ENCODE results near the gene ATP5PO. TPM values are rescaled to one million over a fixed set of nuclear protein-coding genes. Genes with fewer than 3 reads are reported as not detected.

The ATP5PO gene
- total and polyA plus RNA-seq, 4 donors = 72.8 to 200 (median 131) TPM

DNA sequence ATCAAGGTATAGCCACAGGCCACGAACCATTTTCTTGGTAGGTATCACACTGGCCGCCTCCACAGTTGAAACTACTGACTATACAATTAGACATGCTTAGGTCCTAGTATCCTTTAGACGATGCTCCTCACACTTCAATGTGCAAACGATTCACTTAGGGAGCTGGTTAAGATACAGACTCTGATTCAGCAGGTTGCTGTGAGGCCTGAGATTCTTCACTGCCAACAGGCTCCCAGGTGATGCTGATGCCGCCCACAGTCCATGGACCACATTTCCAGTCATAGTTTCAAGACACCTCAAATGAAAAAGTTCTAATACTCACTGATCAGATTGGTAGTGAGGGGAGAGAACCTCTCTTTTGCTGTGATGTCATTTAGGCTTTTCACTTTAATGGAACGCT, 6.8 kb downstream of the ATP5PO start:
- Histone ChIP-seq H3K4me3 (ENCODE audit: low read depth in 1 of 3, low read length in 3 of 3) (no peak overlapping the region), H3K4me1 (ENCODE audit: control insufficient read depth in 4 of 4, insufficient read depth in 4 of 4, low read length in 3 of 4) (no peaks in the 10 kb centered on the region), H3K27ac (ENCODE audit: low read depth in 1 of 2, low read length in 2 of 2) (no peak overlapping the region), H3K36me3 (ENCODE audit: control insufficient read depth in 4 of 4, insufficient read depth in 3 of 4, low read depth in 1 of 4, low read length in 3 of 4) (peaks cover 25 to 81% (median 68%) of the 10 kb centered on the region in 4 donors), H3K9ac (ENCODE audit: low read depth in 1 of 2, low read length in 2 of 2) (no peak overlapping the region), H3K9me3 (ENCODE audit: control insufficient read depth in 4 of 4, low read length in 3 of 4) (no peaks in the 10 kb centered on the region), H3K27me3 (ENCODE audit: control insufficient read depth in 4 of 4, insufficient read depth in 4 of 4, low read length in 3 of 4) (no peaks in the 10 kb centered on the region)
- no peak for DNase-seq (ENCODE audit: low spot score)
- 88% methylated on average over 6 of the region's 6 CpGs for WGBS
- TF ChIP-seq YY1 (IDR thresholded peaks at IDR 0.05) (no peak), FOXA2 (IDR thresholded peaks at IDR 0.05) (no peak), SP1 (IDR thresholded peaks at IDR 0.05) (no peak), RAD21 (IDR thresholded peaks at IDR 0.05) (no peak), NR2F2 (IDR thresholded peaks at IDR 0.05) (no peak), HNF4A (conservative IDR thresholded peaks at IDR 0.05) (no peak), FOXA1 (IDR thresholded peaks at IDR 0.05) (no peak)
- TF ChIP-seq, protein P1, sequence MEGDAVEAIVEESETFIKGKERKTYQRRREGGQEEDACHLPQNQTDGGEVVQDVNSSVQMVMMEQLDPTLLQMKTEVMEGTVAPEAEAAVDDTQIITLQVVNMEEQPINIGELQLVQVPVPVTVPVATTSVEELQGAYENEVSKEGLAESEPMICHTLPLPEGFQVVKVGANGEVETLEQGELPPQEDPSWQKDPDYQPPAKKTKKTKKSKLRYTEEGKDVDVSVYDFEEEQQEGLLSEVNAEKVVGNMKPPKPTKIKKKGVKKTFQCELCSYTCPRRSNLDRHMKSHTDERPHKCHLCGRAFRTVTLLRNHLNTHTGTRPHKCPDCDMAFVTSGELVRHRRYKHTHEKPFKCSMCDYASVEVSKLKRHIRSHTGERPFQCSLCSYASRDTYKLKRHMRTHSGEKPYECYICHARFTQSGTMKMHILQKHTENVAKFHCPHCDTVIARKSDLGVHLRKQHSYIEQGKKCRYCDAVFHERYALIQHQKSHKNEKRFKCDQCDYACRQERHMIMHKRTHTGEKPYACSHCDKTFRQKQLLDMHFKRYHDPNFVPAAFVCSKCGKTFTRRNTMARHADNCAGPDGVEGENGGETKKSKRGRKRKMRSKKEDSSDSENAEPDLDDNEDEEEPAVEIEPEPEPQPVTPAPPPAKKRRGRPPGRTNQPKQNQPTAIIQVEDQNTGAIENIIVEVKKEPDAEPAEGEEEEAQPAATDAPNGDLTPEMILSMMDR (IDR thresholded peaks at IDR 0.05; ENCODE audit: low read depth, low read length, missing input control) = no peak
- TF ChIP-seq, protein P2, sequence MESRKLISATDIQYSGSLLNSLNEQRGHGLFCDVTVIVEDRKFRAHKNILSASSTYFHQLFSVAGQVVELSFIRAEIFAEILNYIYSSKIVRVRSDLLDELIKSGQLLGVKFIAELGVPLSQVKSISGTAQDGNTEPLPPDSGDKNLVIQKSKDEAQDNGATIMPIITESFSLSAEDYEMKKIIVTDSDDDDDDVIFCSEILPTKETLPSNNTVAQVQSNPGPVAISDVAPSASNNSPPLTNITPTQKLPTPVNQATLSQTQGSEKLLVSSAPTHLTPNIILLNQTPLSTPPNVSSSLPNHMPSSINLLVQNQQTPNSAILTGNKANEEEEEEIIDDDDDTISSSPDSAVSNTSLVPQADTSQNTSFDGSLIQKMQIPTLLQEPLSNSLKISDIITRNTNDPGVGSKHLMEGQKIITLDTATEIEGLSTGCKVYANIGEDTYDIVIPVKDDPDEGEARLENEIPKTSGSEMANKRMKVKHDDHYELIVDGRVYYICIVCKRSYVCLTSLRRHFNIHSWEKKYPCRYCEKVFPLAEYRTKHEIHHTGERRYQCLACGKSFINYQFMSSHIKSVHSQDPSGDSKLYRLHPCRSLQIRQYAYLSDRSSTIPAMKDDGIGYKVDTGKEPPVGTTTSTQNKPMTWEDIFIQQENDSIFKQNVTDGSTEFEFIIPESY (IDR thresholded peaks at IDR 0.05) = no peak
- TF ChIP-seq, protein P3, sequence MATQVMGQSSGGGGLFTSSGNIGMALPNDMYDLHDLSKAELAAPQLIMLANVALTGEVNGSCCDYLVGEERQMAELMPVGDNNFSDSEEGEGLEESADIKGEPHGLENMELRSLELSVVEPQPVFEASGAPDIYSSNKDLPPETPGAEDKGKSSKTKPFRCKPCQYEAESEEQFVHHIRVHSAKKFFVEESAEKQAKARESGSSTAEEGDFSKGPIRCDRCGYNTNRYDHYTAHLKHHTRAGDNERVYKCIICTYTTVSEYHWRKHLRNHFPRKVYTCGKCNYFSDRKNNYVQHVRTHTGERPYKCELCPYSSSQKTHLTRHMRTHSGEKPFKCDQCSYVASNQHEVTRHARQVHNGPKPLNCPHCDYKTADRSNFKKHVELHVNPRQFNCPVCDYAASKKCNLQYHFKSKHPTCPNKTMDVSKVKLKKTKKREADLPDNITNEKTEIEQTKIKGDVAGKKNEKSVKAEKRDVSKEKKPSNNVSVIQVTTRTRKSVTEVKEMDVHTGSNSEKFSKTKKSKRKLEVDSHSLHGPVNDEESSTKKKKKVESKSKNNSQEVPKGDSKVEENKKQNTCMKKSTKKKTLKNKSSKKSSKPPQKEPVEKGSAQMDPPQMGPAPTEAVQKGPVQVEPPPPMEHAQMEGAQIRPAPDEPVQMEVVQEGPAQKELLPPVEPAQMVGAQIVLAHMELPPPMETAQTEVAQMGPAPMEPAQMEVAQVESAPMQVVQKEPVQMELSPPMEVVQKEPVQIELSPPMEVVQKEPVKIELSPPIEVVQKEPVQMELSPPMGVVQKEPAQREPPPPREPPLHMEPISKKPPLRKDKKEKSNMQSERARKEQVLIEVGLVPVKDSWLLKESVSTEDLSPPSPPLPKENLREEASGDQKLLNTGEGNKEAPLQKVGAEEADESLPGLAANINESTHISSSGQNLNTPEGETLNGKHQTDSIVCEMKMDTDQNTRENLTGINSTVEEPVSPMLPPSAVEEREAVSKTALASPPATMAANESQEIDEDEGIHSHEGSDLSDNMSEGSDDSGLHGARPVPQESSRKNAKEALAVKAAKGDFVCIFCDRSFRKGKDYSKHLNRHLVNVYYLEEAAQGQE (IDR thresholded peaks at IDR 0.05) = no peak
- TF ChIP-seq, protein P4, sequence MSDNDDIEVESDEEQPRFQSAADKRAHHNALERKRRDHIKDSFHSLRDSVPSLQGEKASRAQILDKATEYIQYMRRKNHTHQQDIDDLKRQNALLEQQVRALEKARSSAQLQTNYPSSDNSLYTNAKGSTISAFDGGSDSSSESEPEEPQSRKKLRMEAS (IDR thresholded peaks at IDR 0.05) = no peak

DNA sequence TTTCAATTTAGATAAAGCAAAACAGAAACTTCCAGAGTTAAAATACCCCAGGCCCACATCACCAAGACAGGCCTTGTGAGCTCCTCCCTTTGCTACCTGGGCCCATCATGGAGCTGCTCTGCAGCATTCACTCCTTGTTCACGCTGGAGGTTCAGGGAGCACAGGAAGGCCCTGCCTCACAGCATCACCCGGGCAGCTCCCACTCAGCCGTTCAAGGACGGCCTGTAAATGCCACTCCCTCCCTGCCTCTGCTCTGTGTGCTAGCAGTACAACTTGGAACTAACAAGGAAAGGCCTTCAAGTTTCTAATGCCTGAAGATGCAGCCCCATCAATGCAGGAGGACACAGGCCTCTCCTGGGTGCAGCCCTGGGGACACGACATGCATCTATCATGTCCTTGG, 11.6 kb downstream of the ATP5PO start:
- Histone ChIP-seq H3K9ac (ENCODE audit: low read depth in 1 of 2, low read length in 2 of 2) (no peak overlapping the region), H3K27me3 (ENCODE audit: control insufficient read depth in 4 of 4, insufficient read depth in 4 of 4, low read length in 3 of 4) (no peaks in the 10 kb centered on the region), H3K4me3 (ENCODE audit: low read depth in 1 of 3, low read length in 3 of 3) (no peak overlapping the region), H3K4me1 (ENCODE audit: control insufficient read depth in 4 of 4, insufficient read depth in 4 of 4, low read length in 3 of 4) (peaks cover 0 to 11% (median 5%) of the 10 kb centered on the region in 4 donors), H3K9me3 (ENCODE audit: control insufficient read depth in 4 of 4, low read length in 3 of 4) (no peaks in the 10 kb centered on the region), H3K27ac (ENCODE audit: low read depth in 1 of 2, low read length in 2 of 2) (no peak overlapping the region), H3K36me3 (ENCODE audit: control insufficient read depth in 4 of 4, insufficient read depth in 3 of 4, low read depth in 1 of 4, low read length in 3 of 4) (peaks cover 19 to 61% (median 47%) of the 10 kb centered on the region in 4 donors)
- 83% methylated on average over 5 of the region's 5 CpGs for WGBS
- no peak for DNase-seq (ENCODE audit: low spot score)
- TF ChIP-seq RXRA (IDR thresholded peaks at IDR 0.05) (no peak), FOXA2 (IDR thresholded peaks at IDR 0.05) (no peak), FOXA1 (IDR thresholded peaks at IDR 0.05) (no peak), YY1 (IDR thresholded peaks at IDR 0.05) (no peak), HNF4A (conservative IDR thresholded peaks at IDR 0.05) (no peak), JUND (IDR thresholded peaks at IDR 0.05) (no peak), RAD21 (IDR thresholded peaks at IDR 0.05) (no peak)
- TF ChIP-seq, protein P3 (IDR thresholded peaks at IDR 0.05) = no peak

All from liver (tissue), 9 donors.